ENCODE results near the gene PTMA.

DNA sequence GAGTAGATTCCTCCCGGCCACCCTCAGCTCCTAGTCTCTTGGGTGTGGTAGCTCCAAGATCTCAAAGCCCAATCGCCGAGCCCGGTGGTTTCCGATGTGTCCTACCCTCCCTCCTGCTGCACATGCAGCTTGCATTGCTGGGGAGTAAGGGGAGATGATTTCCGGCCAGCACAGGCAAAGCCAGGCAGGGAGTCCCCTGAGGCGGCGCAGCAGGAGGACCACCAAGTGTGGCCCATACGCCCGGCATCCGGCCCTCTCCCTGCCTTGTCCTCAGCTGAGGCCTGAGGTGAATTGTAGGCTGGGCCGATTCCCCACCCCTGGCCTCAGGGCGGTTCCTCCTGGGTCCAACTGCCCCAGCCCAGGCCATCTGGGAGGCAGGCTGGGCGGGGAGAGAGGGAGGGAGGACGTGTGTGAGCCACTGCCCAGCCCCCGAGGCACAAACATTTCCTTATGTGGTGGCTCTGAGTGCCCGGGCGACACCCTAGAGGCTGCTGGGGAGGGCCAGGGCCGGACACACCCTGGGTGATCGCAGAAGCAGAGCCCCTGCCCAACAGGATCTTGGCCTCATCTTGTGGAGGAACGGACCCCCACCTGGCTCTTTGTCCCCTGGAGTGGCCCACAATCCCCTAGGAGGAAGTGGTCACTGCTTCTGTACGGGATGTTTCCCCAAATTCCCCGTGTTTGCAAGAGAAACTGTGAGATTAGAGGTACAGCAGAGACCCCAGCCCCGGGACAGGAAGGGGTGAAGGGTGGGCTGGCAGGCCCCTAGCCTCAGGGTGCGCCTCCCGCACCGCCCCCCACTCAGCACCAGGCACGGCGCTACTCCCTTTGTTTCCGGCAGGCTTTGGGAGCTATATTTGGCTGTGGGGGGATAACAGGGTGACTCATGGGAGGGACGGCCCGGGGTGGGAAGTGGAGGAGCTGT, 41.9 kb upstream of the PTMA start:
- TF ChIP-seq TCF7L2 (IDR thresholded peaks at IDR 0.05; ENCODE audit: low read depth, low read length), result no peak
- TF ChIP-seq, protein P1, sequence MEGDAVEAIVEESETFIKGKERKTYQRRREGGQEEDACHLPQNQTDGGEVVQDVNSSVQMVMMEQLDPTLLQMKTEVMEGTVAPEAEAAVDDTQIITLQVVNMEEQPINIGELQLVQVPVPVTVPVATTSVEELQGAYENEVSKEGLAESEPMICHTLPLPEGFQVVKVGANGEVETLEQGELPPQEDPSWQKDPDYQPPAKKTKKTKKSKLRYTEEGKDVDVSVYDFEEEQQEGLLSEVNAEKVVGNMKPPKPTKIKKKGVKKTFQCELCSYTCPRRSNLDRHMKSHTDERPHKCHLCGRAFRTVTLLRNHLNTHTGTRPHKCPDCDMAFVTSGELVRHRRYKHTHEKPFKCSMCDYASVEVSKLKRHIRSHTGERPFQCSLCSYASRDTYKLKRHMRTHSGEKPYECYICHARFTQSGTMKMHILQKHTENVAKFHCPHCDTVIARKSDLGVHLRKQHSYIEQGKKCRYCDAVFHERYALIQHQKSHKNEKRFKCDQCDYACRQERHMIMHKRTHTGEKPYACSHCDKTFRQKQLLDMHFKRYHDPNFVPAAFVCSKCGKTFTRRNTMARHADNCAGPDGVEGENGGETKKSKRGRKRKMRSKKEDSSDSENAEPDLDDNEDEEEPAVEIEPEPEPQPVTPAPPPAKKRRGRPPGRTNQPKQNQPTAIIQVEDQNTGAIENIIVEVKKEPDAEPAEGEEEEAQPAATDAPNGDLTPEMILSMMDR (IDR thresholded peaks at IDR 0.05), result no peak
- TF ChIP-seq, protein P2, sequence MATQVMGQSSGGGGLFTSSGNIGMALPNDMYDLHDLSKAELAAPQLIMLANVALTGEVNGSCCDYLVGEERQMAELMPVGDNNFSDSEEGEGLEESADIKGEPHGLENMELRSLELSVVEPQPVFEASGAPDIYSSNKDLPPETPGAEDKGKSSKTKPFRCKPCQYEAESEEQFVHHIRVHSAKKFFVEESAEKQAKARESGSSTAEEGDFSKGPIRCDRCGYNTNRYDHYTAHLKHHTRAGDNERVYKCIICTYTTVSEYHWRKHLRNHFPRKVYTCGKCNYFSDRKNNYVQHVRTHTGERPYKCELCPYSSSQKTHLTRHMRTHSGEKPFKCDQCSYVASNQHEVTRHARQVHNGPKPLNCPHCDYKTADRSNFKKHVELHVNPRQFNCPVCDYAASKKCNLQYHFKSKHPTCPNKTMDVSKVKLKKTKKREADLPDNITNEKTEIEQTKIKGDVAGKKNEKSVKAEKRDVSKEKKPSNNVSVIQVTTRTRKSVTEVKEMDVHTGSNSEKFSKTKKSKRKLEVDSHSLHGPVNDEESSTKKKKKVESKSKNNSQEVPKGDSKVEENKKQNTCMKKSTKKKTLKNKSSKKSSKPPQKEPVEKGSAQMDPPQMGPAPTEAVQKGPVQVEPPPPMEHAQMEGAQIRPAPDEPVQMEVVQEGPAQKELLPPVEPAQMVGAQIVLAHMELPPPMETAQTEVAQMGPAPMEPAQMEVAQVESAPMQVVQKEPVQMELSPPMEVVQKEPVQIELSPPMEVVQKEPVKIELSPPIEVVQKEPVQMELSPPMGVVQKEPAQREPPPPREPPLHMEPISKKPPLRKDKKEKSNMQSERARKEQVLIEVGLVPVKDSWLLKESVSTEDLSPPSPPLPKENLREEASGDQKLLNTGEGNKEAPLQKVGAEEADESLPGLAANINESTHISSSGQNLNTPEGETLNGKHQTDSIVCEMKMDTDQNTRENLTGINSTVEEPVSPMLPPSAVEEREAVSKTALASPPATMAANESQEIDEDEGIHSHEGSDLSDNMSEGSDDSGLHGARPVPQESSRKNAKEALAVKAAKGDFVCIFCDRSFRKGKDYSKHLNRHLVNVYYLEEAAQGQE (IDR thresholded peaks at IDR 0.05; ENCODE audit: insufficient read depth in 1 of 2, low read depth in 2 of 2, low read length in 1 of 2), result no peak

All from Panc1 (cell line).